WERI-Rb-1 (cell line): ENCODE measurements around the gene CUX1.
"Not testable (repeated sequence)": the region's sequence is repeated elsewhere in the genome, so short reads cannot be mapped to it uniquely, and the experiment has no call there.

ENCODE experiments used
- DNase-seq: peaks from one replicate; pipeline ENCODE4 v3.0.0-alpha.2; 2020
- H3K27ac ChIP-seq: fragments of 250-450 bp; sonication (Bioruptor Pico); 2 replicates; pipeline ENCODE4 v1.5.1; 2020; ENCODE audit warnings: mild to moderate bottlenecking, moderate library complexity
- H3K27me3 ChIP-seq: fragments of 250-450 bp; sonication (Bioruptor Pico); 2 replicates; pipeline ENCODE4 v1.5.1; 2021; ENCODE audit warnings: mild to moderate bottlenecking, low read depth, moderate library complexity; ENCODE audit not compliant: insufficient read depth, severe bottlenecking
- H3K36me3 ChIP-seq: fragments of 250-450 bp; sonication (Bioruptor Pico); 2 replicates; pipeline ENCODE4 v1.5.1; 2020; ENCODE audit warnings: mild to moderate bottlenecking, moderate library complexity
- H3K4me3 ChIP-seq: 2 replicates; pipeline ENCODE4 v1.5.1; 2011; ENCODE audit warnings: low read depth, mild to moderate bottlenecking, control low read depth, low read length
- H3K9me3 ChIP-seq: fragments of 250-450 bp; sonication (Bioruptor Pico); 2 replicates; pipeline ENCODE4 v1.5.1; 2021; ENCODE audit warnings: mild to moderate bottlenecking, moderate library complexity; ENCODE audit not compliant: severe bottlenecking
- TF ChIP-seq, protein P1 (sequence below): IDR thresholded peaks from 2 replicates; pipeline ENCODE4 v1.5.1; 2011; ENCODE audit warnings: low read depth, mild to moderate bottlenecking, control low read depth, inconsistent platforms, low read length

CUX1 gene

GRCh38 chr7:101792051-101792681, 25.3 kb upstream of the CUX1 start:
- no peaks in the 10 kb centered on the region for H3K36me3 ChIP-seq
- DNase-seq = no peak
- no peak overlapping the region for H3K27ac ChIP-seq
- TF ChIP-seq, protein P1, sequence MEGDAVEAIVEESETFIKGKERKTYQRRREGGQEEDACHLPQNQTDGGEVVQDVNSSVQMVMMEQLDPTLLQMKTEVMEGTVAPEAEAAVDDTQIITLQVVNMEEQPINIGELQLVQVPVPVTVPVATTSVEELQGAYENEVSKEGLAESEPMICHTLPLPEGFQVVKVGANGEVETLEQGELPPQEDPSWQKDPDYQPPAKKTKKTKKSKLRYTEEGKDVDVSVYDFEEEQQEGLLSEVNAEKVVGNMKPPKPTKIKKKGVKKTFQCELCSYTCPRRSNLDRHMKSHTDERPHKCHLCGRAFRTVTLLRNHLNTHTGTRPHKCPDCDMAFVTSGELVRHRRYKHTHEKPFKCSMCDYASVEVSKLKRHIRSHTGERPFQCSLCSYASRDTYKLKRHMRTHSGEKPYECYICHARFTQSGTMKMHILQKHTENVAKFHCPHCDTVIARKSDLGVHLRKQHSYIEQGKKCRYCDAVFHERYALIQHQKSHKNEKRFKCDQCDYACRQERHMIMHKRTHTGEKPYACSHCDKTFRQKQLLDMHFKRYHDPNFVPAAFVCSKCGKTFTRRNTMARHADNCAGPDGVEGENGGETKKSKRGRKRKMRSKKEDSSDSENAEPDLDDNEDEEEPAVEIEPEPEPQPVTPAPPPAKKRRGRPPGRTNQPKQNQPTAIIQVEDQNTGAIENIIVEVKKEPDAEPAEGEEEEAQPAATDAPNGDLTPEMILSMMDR = no peak
- H3K4me3 ChIP-seq = no peak overlapping the region
- no peaks in the 10 kb centered on the region for H3K9me3 ChIP-seq
- no peaks in the 10 kb centered on the region for H3K27me3 ChIP-seq

DNA sequence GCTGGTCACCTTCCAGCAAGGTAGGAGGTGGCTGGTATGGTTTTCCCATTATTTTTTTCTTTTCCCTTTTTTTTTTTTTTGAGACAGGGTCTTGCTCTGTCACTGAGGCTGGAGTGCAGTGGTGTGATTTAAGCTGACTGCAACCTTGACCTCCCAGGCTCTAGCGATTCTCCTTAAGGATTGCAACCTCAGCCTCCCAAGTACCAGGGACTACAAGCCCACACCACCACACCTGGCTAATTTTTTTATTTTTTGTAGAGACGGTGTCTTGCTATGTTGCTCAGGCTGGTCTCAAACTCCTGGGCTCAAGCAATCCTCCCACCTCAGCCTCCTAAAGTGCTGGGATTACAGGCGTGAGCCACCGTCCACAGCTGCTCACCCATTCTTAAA, 24.7 kb upstream of the CUX1 start:
- not testable (repeated sequence) for H3K36me3 ChIP-seq, H3K4me3 ChIP-seq, DNase-seq, H3K27ac ChIP-seq, H3K27me3 ChIP-seq, H3K9me3 ChIP-seq

DNA sequence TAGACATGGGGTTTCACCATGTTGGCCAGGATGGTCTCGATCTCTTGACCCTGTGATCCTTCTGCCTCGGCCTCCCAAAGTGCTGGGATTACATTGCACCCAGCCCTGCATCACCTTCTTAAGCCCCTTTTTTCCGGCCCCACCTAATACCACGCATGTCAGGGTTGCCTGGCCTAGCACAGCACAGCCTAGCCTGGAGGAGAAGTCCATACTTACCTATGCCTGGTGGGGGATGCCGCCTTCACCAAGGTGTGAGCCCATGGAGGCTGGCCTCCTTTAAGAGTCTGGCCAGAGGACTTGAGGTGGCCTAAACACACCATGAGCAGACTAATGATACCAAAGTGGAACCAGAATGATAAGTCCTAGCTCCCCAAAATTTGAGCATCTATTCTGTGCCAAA, 22.0 kb upstream of the CUX1 start:
- no peaks in the 10 kb centered on the region for H3K36me3 ChIP-seq
- no peaks in the 10 kb centered on the region for H3K9me3 ChIP-seq
- TF ChIP-seq, protein P1 = no peak
- no peak for DNase-seq
- no peak overlapping the region for H3K4me3 ChIP-seq
- no peak overlapping the region for H3K27ac ChIP-seq
- H3K27me3 ChIP-seq = no peaks in the 10 kb centered on the region

- H3K4me3 ChIP-seq = not testable (repeated sequence)
Observed at GRCh38 chr7:101798173-101798572, 19.3 kb upstream of the CUX1 start.

DNA sequence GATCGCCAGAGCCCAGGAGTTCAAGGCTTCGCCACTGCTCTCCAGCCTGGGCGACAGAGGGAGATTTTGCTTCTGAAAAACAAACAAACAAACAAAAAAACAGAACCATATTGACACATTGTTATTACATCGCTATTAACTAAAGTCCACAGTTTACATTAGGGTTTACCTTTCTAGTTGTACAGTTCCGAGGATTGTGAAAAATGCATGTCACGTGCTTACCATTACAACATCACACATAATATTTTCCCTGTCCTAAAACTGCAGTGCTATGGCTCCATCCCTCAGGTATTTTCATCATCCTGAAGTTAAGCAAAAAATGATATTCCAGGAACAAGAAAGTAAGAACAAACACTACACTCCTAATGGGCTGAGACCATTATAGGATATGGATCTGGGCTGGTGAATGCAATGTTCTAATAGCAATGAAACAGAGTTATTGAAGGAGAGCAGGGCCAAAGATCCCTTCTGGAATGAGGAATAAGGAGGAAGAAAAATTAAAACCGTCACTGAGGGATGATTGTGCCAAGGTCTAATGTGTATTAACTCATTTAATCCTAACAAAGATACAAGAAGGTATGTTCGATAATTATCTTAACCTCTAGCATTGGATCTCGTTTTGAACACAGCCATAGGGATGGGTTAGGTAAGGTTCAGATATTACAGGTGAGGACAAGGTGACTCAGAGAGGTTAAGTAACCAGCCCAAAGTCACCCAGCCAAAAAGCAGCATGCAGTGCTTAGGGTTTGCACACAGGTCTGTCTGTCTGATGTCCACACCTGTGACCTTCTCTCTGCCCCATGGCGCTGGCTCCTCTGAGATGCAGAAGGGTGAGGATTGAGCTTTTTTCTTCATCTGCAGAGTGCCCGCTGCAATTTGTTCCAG, 14.0 kb upstream of the CUX1 start:
- H3K36me3 ChIP-seq = no peaks in the 10 kb centered on the region
- no peaks in the 10 kb centered on the region for H3K9me3 ChIP-seq
- H3K27me3 ChIP-seq = no peaks in the 10 kb centered on the region
- no peak overlapping the region for H3K27ac ChIP-seq
- TF ChIP-seq, protein P1 = no peak
- DNase-seq = no peak
- no peak overlapping the region for H3K4me3 ChIP-seq

More at GRCh38 chr7:101798173-101798572, 19.3 kb upstream of the CUX1 start:
- not testable (repeated sequence) for H3K36me3 ChIP-seq, H3K9me3 ChIP-seq, DNase-seq, H3K27me3 ChIP-seq, H3K27ac ChIP-seq

- H3K36me3 ChIP-seq = no peaks in the 10 kb centered on the region
- H3K27ac ChIP-seq = no peak overlapping the region
- H3K9me3 ChIP-seq = no peaks in the 10 kb centered on the region
- H3K4me3 ChIP-seq = no peak overlapping the region
- no peak for DNase-seq
- TF ChIP-seq, protein P1 = no peak
- no peaks in the 10 kb centered on the region for H3K27me3 ChIP-seq
Observed at GRCh38 chr7:101804088-101804963, 13.1 kb upstream of the CUX1 start.
